Brain microvascular endothelial cell (primary cell): ENCODE measurements around the gene AGPAT2.
"Not testable (repeated sequence)": the region's sequence is repeated elsewhere in the genome, so short reads cannot be mapped to it uniquely, and the experiment has no call there.

Experiments
- DNase-seq: peaks from one replicate; pipeline ENCODE4 v3.0.0-alpha.2; 2020
- H3K27ac ChIP-seq: fragments of 250-450 bp; sonication (Bioruptor Pico); 2 replicates; pipeline ENCODE4 v1.5.1; 2020; ENCODE audit warnings: mild to moderate bottlenecking, moderate library complexity
- H3K27me3 ChIP-seq: fragments of 250-450 bp; sonication (Bioruptor Pico); replicated peaks from 2 replicates; pipeline ENCODE4 v1.5.1; 2020; ENCODE audit warnings: mild to moderate bottlenecking
- H3K36me3 ChIP-seq: fragments of 250-450 bp; sonication (Bioruptor Pico); replicated peaks from 2 replicates; pipeline ENCODE4 v1.5.1; 2020; ENCODE audit warnings: mild to moderate bottlenecking
- H3K4me3 ChIP-seq: 2 replicates; pipeline ENCODE4 v1.5.1; 2011; ENCODE audit warnings: low read depth, mild to moderate bottlenecking, control low read depth, low read length, moderate library complexity
- CTCF ChIP-seq: IDR thresholded peaks from 2 replicates; pipeline ENCODE4 v1.5.1; 2011; ENCODE audit warnings: low read depth, mild to moderate bottlenecking, moderate library complexity, low read length, control low read depth, inconsistent platforms; ENCODE audit errors: missing control alignments
- in situ Hi-C: cut with HindIII; loops from 2 replicates; pipeline ENCODE4 v1.10.0; 2017; ENCODE audit warnings: low sequenced_read_pairs, low pct_ligation_motif_present

The AGPAT2 gene

GRCh38 chr9:136712690-136713544, 25.7 kb upstream of the AGPAT2 start:
- no peak for DNase-seq
- no peaks in the 10 kb centered on the region for H3K36me3 ChIP-seq
- no peak overlapping the region for H3K27ac ChIP-seq
- peak overlapping the region; percentile 20 for H3K4me3 ChIP-seq
- no peak for TF ChIP-seq CTCF
- in situ Hi-C loops = no loop called here
- no peaks in the 10 kb centered on the region for H3K27me3 ChIP-seq

GRCh38 chr9:136711751-136712689, 24.8 kb upstream of the AGPAT2 start, which contains the start of gene DIPK1B:
Gene DIPK1B, plus strand, starts transcription at chr9:136712572. Its CDS starts 94 bp downstream, at chr9:136712666.
- Histone ChIP-seq H3K4me3 (peak within 1 kb of the TSS; percentile 20), H3K27ac (no peak within 1 kb of the TSS), H3K36me3 (no peaks in the 10 kb centered on the region), H3K27me3 (no peaks in the 10 kb centered on the region)
- TF ChIP-seq CTCF = no peak
- no peak for DNase-seq
- in situ Hi-C loops = no loop called here

GRCh38 chr9:136711219-136711648, 24.0 kb upstream of the AGPAT2 start:
- H3K27ac ChIP-seq, H3K27me3 ChIP-seq, H3K4me3 ChIP-seq, H3K36me3 ChIP-seq, in situ Hi-C loops: not testable (repeated sequence)
- DNase-seq = peak; percentile 47

- no peak overlapping the region for H3K4me3 ChIP-seq
- H3K36me3 ChIP-seq = no peaks in the 10 kb centered on the region
- in situ Hi-C loops = no loop called here
- H3K27ac ChIP-seq = no peak overlapping the region
- no peaks in the 10 kb centered on the region for H3K27me3 ChIP-seq
- no peak for TF ChIP-seq CTCF
- DNase-seq = no peak
Measured at GRCh38 chr9:136710543-136710942, 23.3 kb upstream of the AGPAT2 start.

GRCh38 chr9:136709454-136710109, 22.3 kb upstream of the AGPAT2 start:
- no peak for DNase-seq
- Histone ChIP-seq H3K36me3 (no peaks in the 10 kb centered on the region), H3K27me3 (no peaks in the 10 kb centered on the region), H3K27ac (no peak overlapping the region), H3K4me3 (no peak overlapping the region)
- no peak for TF ChIP-seq CTCF
- in situ Hi-C loops = no loop called here
